CD4-positive, alpha-beta memory T cell (primary cell): ENCODE measurements around the gene TBC1D2B. TPM values are rescaled to one million over a fixed set of nuclear protein-coding genes. Genes with fewer than 3 reads are reported as not detected.

Experiments
- CTCF ChIA-PET: fragments of 350-600 bp; sonication (Branson Sonifier 250); formaldehyde crosslinking; loops from one replicate; lab custom pipeline; 2021; ENCODE audit warnings: inconsistent platforms; ENCODE audit not compliant: partially characterized antibody; lab: Charles Lee
- POLR2A ChIA-PET: fragments of 350-600 bp; sonication (Branson Sonifier 250); formaldehyde crosslinking; loops from one replicate; lab custom pipeline; 2021; ENCODE audit not compliant: partially characterized antibody; lab: Charles Lee
- DNase-seq, 5 donors: peaks; one replicate each; pipeline versions ENCODE4 v3.0.0 to v3.0.0-alpha.2; 2020 to 2022; ENCODE audit warnings: mixed read lengths in 1 of 5
- H3K27ac ChIP-seq: one replicate; pipeline ENCODE4 v1.7.0; 2013; ENCODE audit warnings: low read depth, low read length
- H3K27me3 ChIP-seq: 2 replicates; pipeline ENCODE4 v1.7.0; 2013; ENCODE audit warnings: mild to moderate bottlenecking, low read length, moderate library complexity; ENCODE audit not compliant: insufficient read depth
- H3K36me3 ChIP-seq: 2 replicates; pipeline ENCODE4 v1.7.0; 2013; ENCODE audit warnings: mild to moderate bottlenecking, low read length, moderate library complexity; ENCODE audit not compliant: insufficient read depth
- H3K4me1 ChIP-seq: 2 replicates; pipeline ENCODE4 v1.7.0; 2013; ENCODE audit warnings: mild to moderate bottlenecking, low read length, moderate library complexity; ENCODE audit not compliant: insufficient read depth
- H3K4me3 ChIP-seq, 2 donors: one replicate each; pipeline ENCODE4 v1.7.0; 2013; ENCODE audit warnings: low read length in 2 of 2, mild to moderate bottlenecking in 1 of 2
- H3K9me3 ChIP-seq, 2 donors: one replicate each; pipeline ENCODE4 v1.7.0; 2013; ENCODE audit warnings: low read length in 2 of 2, control low read depth in 1 of 2; ENCODE audit not compliant: control insufficient read depth in 1 of 2
- H3K27ac Mint-ChIP-seq, 7 donors: one replicate each; pipeline ENCODE4 v1.8.0; 2020 to 2021; ENCODE audit warnings: mixed read lengths in 7 of 7, mild to moderate bottlenecking in 6 of 7, inconsistent platforms in 3 of 7, moderate library complexity in 3 of 7
- H3K27me3 Mint-ChIP-seq, 2 donors: one replicate each; pipeline ENCODE4 v1.8.0; 2020 to 2021; ENCODE audit warnings: mixed read lengths in 2 of 2
- H3K36me3 Mint-ChIP-seq, 2 donors: one replicate each; pipeline ENCODE4 v1.8.0; 2020 to 2021; ENCODE audit warnings: mixed read lengths in 2 of 2, inconsistent platforms in 1 of 2, mild to moderate bottlenecking in 1 of 2
- H3K4me1 Mint-ChIP-seq, 4 donors: one replicate each; pipeline ENCODE4 v1.8.0; 2020 to 2021; ENCODE audit warnings: mixed read lengths in 4 of 4, mild to moderate bottlenecking in 1 of 4
- H3K4me3 Mint-ChIP-seq, 8 donors: one replicate each; pipeline ENCODE4 v1.8.0; 2020 to 2021; ENCODE audit warnings: mixed read lengths in 8 of 8, mild to moderate bottlenecking in 7 of 8, moderate library complexity in 6 of 8, inconsistent platforms in 3 of 8
- H3K9me3 Mint-ChIP-seq, 8 donors: one replicate each; pipeline ENCODE4 v1.8.0; 2020 to 2021; ENCODE audit warnings: mixed read lengths in 8 of 8, mild to moderate bottlenecking in 5 of 8, inconsistent platforms in 3 of 8, moderate library complexity in 1 of 8
- intact Hi-C: fragments of 100-400 bp; cut with micrococcal nuclease; formaldehyde crosslinking; loops from one replicate; pipeline ENCODE4 v1.15.1; 2023
- polyA plus RNA-seq, 2 donors: library from polyadenylated mRNA; unstranded; fragments of 300-500 nt; fragmentation: Illumina TruSeq; gene quantifications; one replicate each; pipeline ENCODE4 v1.2.3, GENCODE V29; 2021
- total RNA-seq, 2 experiments: library from RNA; stranded (reverse); gene quantifications; one replicate each; pipeline ENCODE4 v1.2.3, GENCODE V29; 2021

Gene TBC1D2B
- total and polyA plus RNA-seq, 4 experiments from 2014 or later, result 5.6 to 114 (median 66.8) TPM

- H3K4me1 Mint-ChIP-seq, result peaks cover 75 to 98% (median 88%) of the 10 kb centered on the region in 4 donors
- DNase-seq, result no peak
- no peaks in the 10 kb centered on the region for H3K27me3 Mint-ChIP-seq
- Histone ChIP-seq H3K4me1 (peaks cover 100% of the 10 kb centered on the region), H3K36me3 (no peaks in the 10 kb centered on the region), H3K9me3 (no peaks in the 10 kb centered on the region), H3K27me3 (no peaks in the 10 kb centered on the region), H3K27ac (peak overlapping the region; percentile 69), H3K4me3 (no peak overlapping the region)
- intact Hi-C loops, result no loop called here
- H3K4me3 Mint-ChIP-seq, result peak overlapping the region; percentile 1 to 89 (median 56)
- CTCF ChIA-PET, result interaction anchor here (0.9 to 4.8 kb wide), 6 partner anchors 19 to 72 kb away, joined by 3 to 45 read pairs (median 4); no protein-coding TSS in a partner anchor
- peaks cover 16 to 26% of the 10 kb centered on the region in 2 donors for H3K36me3 Mint-ChIP-seq
- POLR2A ChIA-PET, result interaction anchor here (1.3 to 32.5 kb wide), 3 partner anchors 16 to 36 kb away, joined by 6 to 984 read pairs (median 301); partner anchors contain the start of gene TBC1D2B
- H3K27ac Mint-ChIP-seq, result peak overlapping the region; percentile 87 to 99 (median 94)
- no peaks in the 10 kb centered on the region for H3K9me3 Mint-ChIP-seq
Observed at GRCh38 chr15:78037328-78037727, 40.2 kb downstream of the TBC1D2B start.

GRCh38 chr15:78035861-78036476 is 41.5 kb downstream of the TBC1D2B start:
- Histone ChIP-seq H3K27ac (peak overlapping the region; percentile 69), H3K4me3 (no peak overlapping the region), H3K27me3 (no peaks in the 10 kb centered on the region), H3K9me3 (no peaks in the 10 kb centered on the region), H3K36me3 (no peaks in the 10 kb centered on the region), H3K4me1 (peaks cover 99% of the 10 kb centered on the region)
- H3K4me3 Mint-ChIP-seq, result peak overlapping the region in 7 of 8 donors; percentile 59 to 78 (median 71)
- H3K36me3 Mint-ChIP-seq, result peaks cover 13 to 23% of the 10 kb centered on the region in 2 donors
- H3K27ac Mint-ChIP-seq, result peak overlapping the region; percentile 66 to 96 (median 91)
- intact Hi-C loops, result loop anchor here (2.0 kb wide), 3 partner anchors 17 to 73 kb away; no protein-coding TSS in a partner anchor
- POLR2A ChIA-PET, result interaction anchor here (0.8 to 32.5 kb wide), 10 partner anchors 8 to 72 kb away, joined by 3 to 984 read pairs (median 8); partner anchors contain the start of gene TBC1D2B
- no peaks in the 10 kb centered on the region for H3K27me3 Mint-ChIP-seq
- CTCF ChIA-PET, result interaction anchor here (1.0 to 5.1 kb wide), 12 partner anchors 12 to 94 kb away, joined by 3 to 45 read pairs (median 14); no protein-coding TSS in a partner anchor
- H3K4me1 Mint-ChIP-seq, result peaks cover 77 to 94% (median 88%) of the 10 kb centered on the region in 4 donors
- H3K9me3 Mint-ChIP-seq, result no peaks in the 10 kb centered on the region
- DNase-seq, result no peak

- peak overlapping the region in 7 of 8 donors; percentile 59 to 78 (median 71) for H3K4me3 Mint-ChIP-seq
- intact Hi-C loops, result loop anchor here (2.0 kb wide), 3 partner anchors 17 to 73 kb away; no protein-coding TSS in a partner anchor
- H3K4me3 ChIP-seq, result peak overlapping the region in 1 of 2 donors; percentile 37
- no peaks in the 10 kb centered on the region for H3K27me3 Mint-ChIP-seq
- H3K36me3 ChIP-seq, result no peaks in the 10 kb centered on the region
- peak overlapping the region; percentile 88 to 97 (median 95) for H3K27ac Mint-ChIP-seq
- H3K27me3 ChIP-seq, result no peaks in the 10 kb centered on the region
- CTCF ChIA-PET, result interaction anchor here (0.6 to 5.1 kb wide), 14 partner anchors 9 to 95 kb away, joined by 3 to 45 read pairs (median 11); no protein-coding TSS in a partner anchor
- H3K4me1 ChIP-seq, result peaks cover 98% of the 10 kb centered on the region
- H3K9me3 Mint-ChIP-seq, result no peaks in the 10 kb centered on the region
- H3K4me1 Mint-ChIP-seq, result peaks cover 73 to 92% (median 84%) of the 10 kb centered on the region in 4 donors
- H3K27ac ChIP-seq, result peak overlapping the region; percentile 69
- POLR2A ChIA-PET, result interaction anchor here (0.8 to 32.5 kb wide), 11 partner anchors 8 to 73 kb away, joined by 4 to 984 read pairs (median 10); partner anchors contain the start of gene TBC1D2B
- H3K9me3 ChIP-seq, result no peaks in the 10 kb centered on the region
- H3K36me3 Mint-ChIP-seq, result peaks cover 11 to 26% of the 10 kb centered on the region in 2 donors
- DNase-seq, result peak in 2 of 5 donors; percentile 35 to 84
Observed at GRCh38 chr15:78035321-78035751, 42.2 kb downstream of the TBC1D2B start.

- H3K4me1 Mint-ChIP-seq, result peaks cover 66 to 85% (median 77%) of the 10 kb centered on the region in 4 donors
- Histone ChIP-seq H3K4me1 (peaks cover 91% of the 10 kb centered on the region), H3K9me3 (no peaks in the 10 kb centered on the region), H3K4me3 (peak overlapping the region in 1 of 2 donors; percentile 37), H3K27ac (peak overlapping the region; percentile 69), H3K27me3 (no peaks in the 10 kb centered on the region), H3K36me3 (peaks cover 3% of the 10 kb centered on the region)
- POLR2A ChIA-PET, result interaction anchor here (0.9 to 32.5 kb wide), 13 partner anchors 9 to 74 kb away, joined by 3 to 984 read pairs (median 5); partner anchors contain the start of gene TBC1D2B
- H3K27ac Mint-ChIP-seq, result peak overlapping the region; percentile 88 to 97 (median 95)
- intact Hi-C loops, result loop anchor here (1.0 to 2.0 kb wide), 6 partner anchors 8 to 74 kb away; no protein-coding TSS in a partner anchor
- DNase-seq, result peak; percentile 77 to 92 (median 80)
- peak overlapping the region; percentile 28 to 78 (median 70) for H3K4me3 Mint-ChIP-seq
- CTCF ChIA-PET, result interaction anchor here (0.6 to 5.1 kb wide), 19 partner anchors 10 to 96 kb away, joined by 3 to 45 read pairs (median 5); no protein-coding TSS in a partner anchor
- no peaks in the 10 kb centered on the region for H3K27me3 Mint-ChIP-seq
- no peaks in the 10 kb centered on the region for H3K9me3 Mint-ChIP-seq
- peaks cover 11 to 24% of the 10 kb centered on the region in 2 donors for H3K36me3 Mint-ChIP-seq
Observed at GRCh38 chr15:78034495-78035191, 42.9 kb downstream of the TBC1D2B start.

DNA sequence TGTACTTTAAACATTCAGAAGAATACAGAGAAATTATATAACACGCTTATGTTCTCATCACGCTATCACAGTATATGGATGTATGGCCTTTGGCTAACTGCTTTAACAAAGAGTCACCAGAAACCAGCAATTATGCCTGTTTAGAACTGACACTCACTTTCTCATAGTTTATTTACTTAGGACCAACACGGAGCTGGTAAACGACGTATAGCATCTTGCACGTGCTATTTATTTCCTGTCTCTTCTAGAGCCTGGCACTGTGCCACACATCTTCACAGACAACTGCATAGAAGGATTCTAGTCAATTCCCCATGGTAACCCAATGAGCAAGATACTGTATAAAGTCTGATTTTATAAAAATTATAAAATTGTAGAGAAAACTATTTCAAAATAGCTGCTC is 43.6 kb downstream of the TBC1D2B start:
- Mint-ChIP-seq H3K9me3 (no peaks in the 10 kb centered on the region), H3K4me1 (peaks cover 60 to 77% (median 69%) of the 10 kb centered on the region in 4 donors), H3K36me3 (peaks cover 15 to 21% of the 10 kb centered on the region in 2 donors), H3K4me3 (peak overlapping the region in 6 of 8 donors; percentile 7 to 75 (median 66)), H3K27me3 (no peaks in the 10 kb centered on the region), H3K27ac (peak overlapping the region; percentile 88 to 97 (median 91))
- no peaks in the 10 kb centered on the region for H3K27me3 ChIP-seq
- peak overlapping the region; percentile 69 for H3K27ac ChIP-seq
- ChIA-PET CTCF (interaction anchor here (0.6 to 5.1 kb wide), 15 partner anchors 10 to 78 kb away, joined by 3 to 45 read pairs (median 10); no protein-coding TSS in a partner anchor), POLR2A (interaction anchor here (0.9 to 32.5 kb wide), 11 partner anchors 10 to 75 kb away, joined by 3 to 984 read pairs (median 10); partner anchors contain the start of gene TBC1D2B)
- peak; percentile 69 to 89 (median 76) for DNase-seq
- intact Hi-C loops, result loop anchor here (1.0 to 2.0 kb wide), 6 partner anchors 8 to 75 kb away; no protein-coding TSS in a partner anchor
- no peak overlapping the region for H3K4me3 ChIP-seq
- H3K4me1 ChIP-seq, result peaks cover 83% of the 10 kb centered on the region
- H3K9me3 ChIP-seq, result no peaks in the 10 kb centered on the region
- peaks cover 3% of the 10 kb centered on the region for H3K36me3 ChIP-seq

- no peaks in the 10 kb centered on the region for H3K27me3 Mint-ChIP-seq
- Histone ChIP-seq H3K36me3 (peaks cover 13% of the 10 kb centered on the region), H3K4me1 (peaks cover 71% of the 10 kb centered on the region), H3K4me3 (no peak overlapping the region), H3K9me3 (no peaks in the 10 kb centered on the region), H3K27me3 (no peaks in the 10 kb centered on the region), H3K27ac (peak overlapping the region; percentile 69)
- ChIA-PET CTCF (interaction anchor here (1.0 to 5.1 kb wide), 5 partner anchors 9 to 76 kb away, joined by 3 to 38 read pairs (median 5); no protein-coding TSS in a partner anchor), POLR2A (interaction anchor here (8.7 to 32.5 kb wide), 2 partner anchors 21 to 40 kb away, joined by 301 to 984 read pairs; partner anchors contain the start of gene TBC1D2B)
- intact Hi-C loops, result no loop called here
- H3K9me3 Mint-ChIP-seq, result no peaks in the 10 kb centered on the region
- peaks cover 14 to 20% of the 10 kb centered on the region in 2 donors for H3K36me3 Mint-ChIP-seq
- peaks cover 52 to 66% (median 58%) of the 10 kb centered on the region in 4 donors for H3K4me1 Mint-ChIP-seq
- no peak for DNase-seq
- H3K27ac Mint-ChIP-seq, result peak overlapping the region; percentile 51 to 96 (median 92)
- peak overlapping the region in 6 of 8 donors; percentile 19 to 57 (median 24) for H3K4me3 Mint-ChIP-seq
Observed at GRCh38 chr15:78032671-78033070, 44.8 kb downstream of the TBC1D2B start.
